Uterus (tissue), 2 donors: Measurements from ENCODE around the gene AKR1C8.

ENCODE experiments used
- CTCF ChIP-seq, 4 experiments: fragments of 200-600 bp in 2 of 4; fragments of 450-650 bp in 2 of 4; sonication (generic) in 2 of 4; IDR thresholded peaks; one replicate each; pipeline ENCODE4 v1.5.1; 2016 to 2019; ENCODE audit warnings: antibody characterized with exemption in 4 of 4, mild to moderate bottlenecking in 2 of 4, moderate library complexity in 1 of 4
- POLR2A ChIP-seq, 2 donors: fragments of 450-650 bp; IDR thresholded peaks; one replicate each; pipeline ENCODE4 v1.6.1; 2016; ENCODE audit warnings: antibody characterized with exemption in 2 of 2, mild to moderate bottlenecking in 1 of 2, moderate library complexity in 1 of 2

- TF ChIP-seq CTCF (IDR thresholded peaks at IDR 0.05) (no peak), POLR2A (IDR thresholded peaks at IDR 0.05) (no peak)
Measured at GRCh38 chr10:5147255-5147980, 37.5 kb downstream of the AKR1C8 start.
